MCF 10A (cell line): ENCODE data around the gene GUSB. TPM values are rescaled to one million over a fixed set of nuclear protein-coding genes. Genes with fewer than 3 reads are reported as not detected.
A peak's percentile ranks its signal among the peaks of the same experiment; 100 is the strongest.

Experiments used
- BruUV-seq: library from RNA; stranded (reverse); fragments of 400-500 nt; replicated peaks from 2 replicates; lab custom pipeline; 2021; lab: Mats Ljungman, UMichigan
- CTCF ChIA-PET: fragments of 300-600 bp; sonication (Branson Sonifier 250); formaldehyde crosslinking; extraction: SDS; loops from one replicate; lab custom pipeline; 2021; ENCODE audit warnings: antibody characterized with exemption, inconsistent platforms; lab: Yijun Ruan, JAX
- POLR2A ChIA-PET: fragments of 300-600, 350-650 bp; sonication (Branson Sonifier 250); formaldehyde crosslinking; extraction: SDS; loops from one replicate; lab custom pipeline; 2020; ENCODE audit warnings: antibody characterized with exemption, inconsistent platforms; lab: Yijun Ruan, JAX
- DNase-seq: peaks from one replicate; pipeline ENCODE4 v3.0.0-alpha.2; 2018; ENCODE audit not compliant: unreplicated experiment
- H3K27ac Mint-ChIP-seq: one replicate; pipeline ENCODE4 v1.8.0; 2022; ENCODE audit warnings: mild to moderate bottlenecking, low read depth, mixed read lengths; ENCODE audit not compliant: unreplicated experiment
- H3K27me3 Mint-ChIP-seq: one replicate; pipeline ENCODE4 v1.8.0; 2022; ENCODE audit warnings: mixed read lengths; ENCODE audit not compliant: insufficient read depth, unreplicated experiment
- H3K36me3 Mint-ChIP-seq: one replicate; pipeline ENCODE4 v1.8.0; 2022; ENCODE audit warnings: mild to moderate bottlenecking, moderate library complexity, mixed read lengths; ENCODE audit not compliant: insufficient read depth, unreplicated experiment
- H3K4me1 Mint-ChIP-seq: one replicate; pipeline ENCODE4 v1.8.0; 2022; ENCODE audit warnings: mixed read lengths; ENCODE audit not compliant: insufficient read depth, unreplicated experiment
- H3K4me3 Mint-ChIP-seq: one replicate; pipeline ENCODE4 v1.8.0; 2022; ENCODE audit warnings: mild to moderate bottlenecking, moderate library complexity, mixed read lengths; ENCODE audit not compliant: unreplicated experiment
- H3K9me3 Mint-ChIP-seq: one replicate; pipeline ENCODE4 v1.8.0; 2022; ENCODE audit warnings: mixed read lengths; ENCODE audit not compliant: unreplicated experiment
- intact Hi-C: fragments of 100-400 bp; cut with micrococcal nuclease; formaldehyde crosslinking; loops from 2 replicates; pipeline ENCODE4 v1.14.1; 2022
- total RNA-seq: library from RNA; stranded (reverse); gene quantifications from 2 replicates; pipeline ENCODE4 v1.2.3, GENCODE V29; 2022
- TF ChIP-seq, protein P1 (sequence below): fragments of 200-600 bp; IDR thresholded peaks from one replicate; pipeline ENCODE4 v1.8.0; 2022; ENCODE audit warnings: antibody characterized with exemption, mild to moderate bottlenecking; ENCODE audit not compliant: unreplicated experiment

GUSB gene
- total RNA-seq, 1 experiment from 2014 or later = 35.0 TPM

DNA sequence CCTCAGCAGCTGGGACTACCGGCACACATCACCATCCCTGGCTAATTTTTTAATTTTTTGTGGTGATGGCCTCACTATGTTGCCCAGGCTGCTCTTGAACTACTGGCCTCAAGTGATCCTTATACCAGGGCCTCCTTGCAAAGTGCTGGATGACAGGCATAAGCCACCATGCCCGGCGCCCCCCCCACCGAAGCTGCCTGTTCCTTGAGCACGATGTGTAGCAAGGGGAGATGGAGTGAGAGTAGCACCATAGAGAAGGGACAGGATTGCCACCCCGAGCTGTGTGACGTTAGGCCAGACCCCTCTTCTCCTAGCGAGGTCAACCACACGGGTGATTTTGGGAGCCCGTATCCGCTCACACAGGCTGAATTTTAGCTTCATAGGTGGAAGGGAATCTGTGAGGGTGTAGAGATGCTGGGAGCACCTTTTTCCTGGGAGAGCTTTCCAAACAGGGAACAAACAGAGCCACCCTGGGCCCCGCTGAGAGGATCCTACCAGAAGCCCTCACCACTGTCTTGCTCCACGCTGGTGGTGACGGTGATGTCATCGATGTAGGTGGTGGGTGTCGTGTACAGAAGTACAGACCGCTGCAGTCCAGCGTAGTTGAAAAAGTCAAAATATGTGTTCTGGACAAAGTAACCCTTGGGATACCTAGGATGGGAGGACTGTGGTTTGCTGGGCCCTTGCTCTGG, 3.0 kb downstream of the GUSB start:
- ChIA-PET CTCF (no interaction called here), POLR2A (interaction anchor here (0.6 to 0.8 kb wide), 2 partner anchors 10 to 912 kb away, joined by 3 to 4 read pairs; no protein-coding TSS in a partner anchor)
- Mint-ChIP-seq H3K4me1 (peaks cover under 1% of the 10 kb centered on the region), H3K27me3 (no peaks in the 10 kb centered on the region), H3K36me3 (peaks cover 14% of the 10 kb centered on the region), H3K4me3 (no peak overlapping the region), H3K9me3 (no peaks in the 10 kb centered on the region), H3K27ac (no peak overlapping the region)
- intact Hi-C loops = no loop called here
- DNase-seq = no peak
- BruUV-seq = TSS peak; percentile 16
- TF ChIP-seq, protein P1, sequence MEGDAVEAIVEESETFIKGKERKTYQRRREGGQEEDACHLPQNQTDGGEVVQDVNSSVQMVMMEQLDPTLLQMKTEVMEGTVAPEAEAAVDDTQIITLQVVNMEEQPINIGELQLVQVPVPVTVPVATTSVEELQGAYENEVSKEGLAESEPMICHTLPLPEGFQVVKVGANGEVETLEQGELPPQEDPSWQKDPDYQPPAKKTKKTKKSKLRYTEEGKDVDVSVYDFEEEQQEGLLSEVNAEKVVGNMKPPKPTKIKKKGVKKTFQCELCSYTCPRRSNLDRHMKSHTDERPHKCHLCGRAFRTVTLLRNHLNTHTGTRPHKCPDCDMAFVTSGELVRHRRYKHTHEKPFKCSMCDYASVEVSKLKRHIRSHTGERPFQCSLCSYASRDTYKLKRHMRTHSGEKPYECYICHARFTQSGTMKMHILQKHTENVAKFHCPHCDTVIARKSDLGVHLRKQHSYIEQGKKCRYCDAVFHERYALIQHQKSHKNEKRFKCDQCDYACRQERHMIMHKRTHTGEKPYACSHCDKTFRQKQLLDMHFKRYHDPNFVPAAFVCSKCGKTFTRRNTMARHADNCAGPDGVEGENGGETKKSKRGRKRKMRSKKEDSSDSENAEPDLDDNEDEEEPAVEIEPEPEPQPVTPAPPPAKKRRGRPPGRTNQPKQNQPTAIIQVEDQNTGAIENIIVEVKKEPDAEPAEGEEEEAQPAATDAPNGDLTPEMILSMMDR = no peak

DNA sequence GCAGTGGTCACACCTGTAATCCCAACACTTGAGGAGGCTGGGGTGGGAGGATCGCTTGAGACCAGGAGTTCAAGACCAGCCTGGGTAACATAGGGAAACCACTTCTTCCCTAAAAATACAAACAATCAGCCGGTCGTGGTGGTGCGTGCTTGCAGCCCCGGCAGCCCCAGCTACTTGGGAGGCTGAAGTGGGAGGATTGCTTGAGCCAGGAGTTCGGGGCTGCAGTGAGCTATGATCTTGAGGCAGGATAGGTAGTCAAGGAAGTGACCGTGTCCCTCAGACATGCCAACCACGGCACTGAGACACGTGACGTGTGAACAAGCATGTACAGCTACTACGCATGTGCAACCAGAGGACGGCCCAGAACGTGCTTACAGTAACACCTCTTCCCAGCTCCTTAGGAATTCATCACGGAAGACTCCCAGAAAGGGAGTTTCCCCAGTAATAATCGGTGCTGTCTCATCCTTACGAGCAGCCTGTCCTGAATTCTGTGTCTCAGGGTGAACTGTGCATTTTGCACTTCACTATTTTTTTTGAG, 5.3 kb downstream of the GUSB start:
- intact Hi-C loops = no loop called here
- H3K36me3 Mint-ChIP-seq = peaks cover 25% of the 10 kb centered on the region
- H3K27ac Mint-ChIP-seq = no peak overlapping the region
- no peak overlapping the region for H3K4me3 Mint-ChIP-seq
- TF ChIP-seq, protein P1 = no peak
- no peaks in the 10 kb centered on the region for H3K27me3 Mint-ChIP-seq
- no TSS peak for BruUV-seq
- no peaks in the 10 kb centered on the region for H3K4me1 Mint-ChIP-seq
- POLR2A ChIA-PET = interaction anchor here (1.0 kb wide), 1 partner anchor 20 kb away, joined by 4 read pairs; no protein-coding TSS in a partner anchor
- CTCF ChIA-PET = interaction anchor here (0.6 to 0.7 kb wide), 3 partner anchors 29 to 251 kb away, joined by 3 read pairs; no protein-coding TSS in a partner anchor
- no peaks in the 10 kb centered on the region for H3K9me3 Mint-ChIP-seq
- DNase-seq = no peak

DNA sequence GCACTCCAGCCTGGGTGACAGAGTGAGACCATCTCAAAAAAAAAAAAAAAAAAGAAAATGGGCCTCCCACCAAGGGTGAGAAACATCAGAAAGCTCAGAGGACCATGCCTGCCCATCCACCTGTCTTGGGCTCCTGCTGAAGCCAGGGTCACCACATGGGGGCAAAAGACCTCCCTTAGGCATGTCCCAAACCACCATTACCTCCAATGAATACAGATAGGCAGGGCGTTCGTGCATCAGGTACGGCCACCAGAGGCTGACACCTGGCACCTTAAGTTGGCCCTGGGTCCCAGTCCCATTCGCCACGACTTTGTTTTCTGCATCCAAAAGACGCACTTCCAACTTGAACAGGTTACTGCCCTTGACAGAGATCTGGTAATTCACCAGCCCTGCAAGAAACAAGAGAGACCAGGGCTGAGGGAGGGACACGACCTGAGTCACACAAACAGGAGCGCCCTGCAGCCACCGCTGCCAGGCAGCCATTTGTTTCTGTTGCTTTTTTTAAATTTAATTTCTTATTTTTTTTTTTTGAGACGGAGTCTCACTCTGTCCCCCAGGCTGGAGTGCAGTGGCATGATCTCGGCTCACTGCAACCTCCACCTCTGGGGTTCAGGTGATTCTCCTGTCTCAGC, 6.1 kb downstream of the GUSB start:
- H3K36me3 Mint-ChIP-seq = peaks cover 33% of the 10 kb centered on the region
- no peak overlapping the region for H3K4me3 Mint-ChIP-seq
- H3K27ac Mint-ChIP-seq = no peak overlapping the region
- intact Hi-C loops = no loop called here
- DNase-seq = no peak
- CTCF ChIA-PET = no interaction called here
- POLR2A ChIA-PET = no interaction called here
- TF ChIP-seq, protein P1 = no peak
- no TSS peak for BruUV-seq
- H3K27me3 Mint-ChIP-seq = no peaks in the 10 kb centered on the region
- no peaks in the 10 kb centered on the region for H3K4me1 Mint-ChIP-seq
- H3K9me3 Mint-ChIP-seq = no peaks in the 10 kb centered on the region

DNA sequence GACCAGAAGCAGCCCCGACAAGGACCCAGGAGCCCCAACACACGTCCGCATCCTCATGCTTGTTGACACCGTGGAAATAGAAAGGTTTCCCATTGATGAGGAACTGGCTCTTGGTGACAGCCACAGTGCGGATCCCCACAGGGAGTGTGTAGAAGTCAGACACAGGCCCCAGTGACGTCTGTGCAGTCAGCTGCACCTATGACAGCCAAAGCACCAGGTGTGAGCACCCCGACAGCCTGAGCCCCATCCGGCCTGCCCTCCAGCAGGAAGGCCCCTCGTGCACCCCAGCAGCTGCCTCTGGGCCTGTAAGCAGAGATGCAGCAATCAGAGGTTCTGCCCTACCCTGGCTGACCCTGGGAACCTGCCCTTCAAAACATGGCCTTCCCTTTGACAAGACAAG, 7.1 kb downstream of the GUSB start:
- no peak overlapping the region for H3K27ac Mint-ChIP-seq

More for the DNA sequence above, 7.1 kb downstream of the GUSB start:
- Mint-ChIP-seq H3K36me3 (peaks cover 44% of the 10 kb centered on the region), H3K27me3 (no peaks in the 10 kb centered on the region), H3K9me3 (no peaks in the 10 kb centered on the region), H3K4me1 (no peaks in the 10 kb centered on the region), H3K4me3 (no peak overlapping the region)
- CTCF ChIA-PET = no interaction called here
- POLR2A ChIA-PET = no interaction called here
- TF ChIP-seq, protein P1 = no peak
- intact Hi-C loops = no loop called here
- BruUV-seq = no TSS peak
- DNase-seq = no peak
